H1 (cell line): ENCODE data around the gene TEX26. TPM values are rescaled to one million over a fixed set of nuclear protein-coding genes. Genes with fewer than 3 reads are reported as not detected.

Experiments
- CHD7 ChIP-seq: fragments of 300-600 bp; sonication (generic); IDR thresholded peaks from 2 replicates; pipeline ENCODE4 v1.7.1; 2012; ENCODE audit warnings: low read length, moderate library complexity, mild to moderate bottlenecking, inconsistent platforms; ENCODE audit not compliant: insufficient replicate concordance
- E2F6 ChIP-seq: IDR thresholded peaks from 2 replicates; pipeline ENCODE4 v1.6.1; 2012; ENCODE audit warnings: inconsistent platforms
- SP1 ChIP-seq: IDR thresholded peaks from 2 replicates; pipeline ENCODE4 v1.6.1; 2011; ENCODE audit warnings: low read depth, low read length
- SRF ChIP-seq: IDR thresholded peaks from 2 replicates; pipeline ENCODE4 v1.6.1; 2011; ENCODE audit warnings: mild to moderate bottlenecking, low read depth, low read length, moderate library complexity
- polyA plus RNA-seq, 7 experiments: library from polyadenylated mRNA; depleted of rRNA in 3 of 7; stranded (reverse) in 5 of 7; unstranded in 2 of 7; fragments of >200 nt in 5 of 7; fragments of 200-250 nt in 2 of 7; gene quantifications; 1 replicate in 5 of 7; 2 replicates in 1 of 7; 4 replicates in 1 of 7; pipeline versions ENCODE4 v1.2.1 to v1.2.3, GENCODE V29; 2011 to 2013; ENCODE audit warnings: missing spikeins in 2 of 7, mixed read lengths in 2 of 7
- total RNA-seq: library from RNA; stranded (reverse); fragmentation: NEBNext Ultra II Directional; extraction: Animal tissue kit (Norgen Biotek cat#: 25700); gene quantifications from 2 replicates; pipeline ENCODE4 v1.2.1, GENCODE V29; 2021

The TEX26 gene
- total and polyA plus RNA-seq, 2 of the 8 experiments (the other 6 are each of a cell fraction or from before 2014, with no cell fraction given): not detected

- TF ChIP-seq CHD7: no peak
- no peak for TF ChIP-seq SP1
- TF ChIP-seq E2F6: no peak
- no peak for TF ChIP-seq SRF
Observed at GRCh38 chr13:30924721-30925120, 7.7 kb upstream of the TEX26 start (continued).
